BLaER1 (cell line): Measurements from ENCODE around the gene UBE2O.
A peak's percentile ranks its signal among the peaks of the same experiment; 100 is the strongest.
"Not testable (repeated sequence)": the region's sequence is repeated elsewhere in the genome, so short reads cannot be mapped to it uniquely, and the experiment has no call there.

Experiments
- H3K27ac ChIP-seq: shearing (Covaris generic); formaldehyde crosslinking; 2 replicates; pipeline ENCODE4 v1.8.1; 2022
- H3K27me3 ChIP-seq: shearing (Covaris generic); formaldehyde crosslinking; 2 replicates; pipeline ENCODE4 v1.8.1; 2022
- H3K36me3 ChIP-seq: shearing (Covaris generic); formaldehyde crosslinking; 2 replicates; pipeline ENCODE4 v1.8.1; 2022
- H3K4me1 ChIP-seq: shearing (Covaris generic); formaldehyde crosslinking; 2 replicates; pipeline ENCODE4 v1.8.1; 2022
- H3K4me2 ChIP-seq: shearing (Covaris generic); formaldehyde crosslinking; 2 replicates; pipeline ENCODE4 v1.8.1; 2022
- H3K4me3 ChIP-seq: shearing (Covaris generic); formaldehyde crosslinking; 2 replicates; pipeline ENCODE4 v1.8.1; 2022
- H3K9ac ChIP-seq: shearing (Covaris generic); formaldehyde crosslinking; 2 replicates; pipeline ENCODE4 v1.8.1; 2022
- H3K9me3 ChIP-seq: shearing (Covaris generic); formaldehyde crosslinking; 2 replicates; pipeline ENCODE4 v1.8.1; 2022
- H4K20me1 ChIP-seq: shearing (Covaris generic); formaldehyde crosslinking; 2 replicates; pipeline ENCODE4 v1.8.1; 2022
- Cebpa-rat ChIP-seq: shearing (Covaris generic); IDR thresholded peaks from 2 replicates; pipeline ENCODE4 v1.8.1; 2022

Gene UBE2O

GRCh38 chr17:76353004-76353598 lies 99.9 kb downstream of the UBE2O start:
- Histone ChIP-seq H3K27me3 (no peaks in the 10 kb centered on the region), H3K27ac (peak overlapping the region; percentile 99), H3K36me3 (peaks cover 14% of the 10 kb centered on the region; the same call in 1 of the 2 replicates), H3K4me3 (peak overlapping the region; percentile 89), H3K9ac (peak overlapping the region; percentile 98), H4K20me1 (no peaks in the 10 kb centered on the region; the same call in 1 of the 2 replicates), H3K4me1 (peaks cover 30% of the 10 kb centered on the region), H3K9me3 (no peaks in the 10 kb centered on the region), H3K4me2 (peak overlapping the region; percentile 99)
- TF ChIP-seq Cebpa-rat: no peak

- Histone ChIP-seq H4K20me1 (no peaks in the 10 kb centered on the region; the same call in 1 of the 2 replicates), H3K27ac (no peak overlapping the region)
Observed at GRCh38 chr17:76351526-76352071, 101.4 kb downstream of the UBE2O start.

GRCh38 chr17:76350463-76350862 lies 102.5 kb downstream of the UBE2O start:
- Histone ChIP-seq H3K27me3 (no peaks in the 10 kb centered on the region), H3K27ac (no peak overlapping the region)

More at GRCh38 chr17:76351526-76352071, 101.4 kb downstream of the UBE2O start:
- Histone ChIP-seq H3K4me2 (peak overlapping the region; percentile 99), H3K4me3 (no peak overlapping the region), H3K36me3 (peaks cover 29% of the 10 kb centered on the region), H3K4me1 (peaks cover 30% of the 10 kb centered on the region), H3K27me3 (no peaks in the 10 kb centered on the region), H3K9me3 (no peaks in the 10 kb centered on the region), H3K9ac (peak overlapping the region; percentile 10)
- TF ChIP-seq Cebpa-rat: no peak

GRCh38 chr17:76346936-76347335 lies 106.0 kb downstream of the UBE2O start:
- H3K4me1 ChIP-seq, H3K27me3 ChIP-seq, H3K27ac ChIP-seq, H3K4me2 ChIP-seq, H3K4me3 ChIP-seq, H3K9me3 ChIP-seq, H4K20me1 ChIP-seq, H3K9ac ChIP-seq: not testable (repeated sequence)
- peaks cover 70% of the 10 kb centered on the region for H3K36me3 ChIP-seq

More at GRCh38 chr17:76350463-76350862, 102.5 kb downstream of the UBE2O start:
- peaks cover 30% of the 10 kb centered on the region for H3K4me1 ChIP-seq
- H3K4me3 ChIP-seq: no peak overlapping the region
- H3K4me2 ChIP-seq: no peak overlapping the region
- H3K9me3 ChIP-seq: no peaks in the 10 kb centered on the region
- H3K9ac ChIP-seq: no peak overlapping the region
- H3K36me3 ChIP-seq: peaks cover 40% of the 10 kb centered on the region
- TF ChIP-seq Cebpa-rat: no peak
- no peaks in the 10 kb centered on the region; the same call in 1 of the 2 replicates for H4K20me1 ChIP-seq

- 0 out of 2 replicates have a peak overlapping the region, but pooled peaks have one; percentile 6 for H3K9ac ChIP-seq
- no peak overlapping the region for H3K4me2 ChIP-seq
- H3K4me3 ChIP-seq: no peak overlapping the region
- no peak for TF ChIP-seq Cebpa-rat
- no peaks in the 10 kb centered on the region for H3K27me3 ChIP-seq
- H3K27ac ChIP-seq: no peak overlapping the region
- H4K20me1 ChIP-seq: no peaks in the 10 kb centered on the region
- no peaks in the 10 kb centered on the region for H3K4me1 ChIP-seq
- H3K9me3 ChIP-seq: no peaks in the 10 kb centered on the region
- peaks cover 78% of the 10 kb centered on the region for H3K36me3 ChIP-seq
Observed at GRCh38 chr17:76345377-76345974, 107.5 kb downstream of the UBE2O start.

GRCh38 chr17:76343106-76343505 lies 109.8 kb downstream of the UBE2O start:
- Histone ChIP-seq H4K20me1 (no peaks in the 10 kb centered on the region), H3K27me3 (no peaks in the 10 kb centered on the region), H3K4me2 (no peak overlapping the region), H3K9me3 (no peaks in the 10 kb centered on the region), H3K27ac (no peak overlapping the region), H3K36me3 (peaks cover 85% of the 10 kb centered on the region), H3K9ac (no peak overlapping the region), H3K4me1 (peaks cover under 1% of the 10 kb centered on the region), H3K4me3 (no peak overlapping the region)
- TF ChIP-seq Cebpa-rat: no peak

GRCh38 chr17:76341301-76341700 lies 111.7 kb downstream of the UBE2O start:
- H3K27ac ChIP-seq: no peak overlapping the region
- no peak overlapping the region for H3K4me2 ChIP-seq
- no peak for TF ChIP-seq Cebpa-rat
- no peaks in the 10 kb centered on the region for H3K9me3 ChIP-seq
- H3K4me1 ChIP-seq: peaks cover 15% of the 10 kb centered on the region
- H3K4me3 ChIP-seq: no peak overlapping the region
- peaks cover 67% of the 10 kb centered on the region for H3K36me3 ChIP-seq
- no peaks in the 10 kb centered on the region for H4K20me1 ChIP-seq
- no peaks in the 10 kb centered on the region for H3K27me3 ChIP-seq
- no peak overlapping the region for H3K9ac ChIP-seq
